GM12892 (cell line): Measurements from ENCODE around the gene COL4A6.

Source experiments
- DNase-seq: peaks from one replicate; pipeline ENCODE4 v3.0.0; 2011; ENCODE audit not compliant: insufficient read length
- FAIRE-seq: peaks from 2 replicates; lab custom pipeline; 2011; peaks lifted over from hg19 to GRCh38; lab: Jason Lieb, UNC
- POLR2A ChIP-seq: IDR thresholded peaks from 2 replicates; pipeline ENCODE4 v1.6.1; 2011; ENCODE audit warnings: low read depth, low read length, control low read depth
- POLR2AphosphoS5 ChIP-seq: IDR thresholded peaks from 2 replicates; pipeline ENCODE4 v1.6.1; 2011; ENCODE audit warnings: low read depth, low read length, control low read depth
- TAF1 ChIP-seq: IDR thresholded peaks from 2 replicates; pipeline ENCODE4 v1.6.1; 2011; ENCODE audit warnings: low read depth, mild to moderate bottlenecking, control low read depth, low read length, borderline replicate concordance

Gene COL4A6

GRCh38 chrX:108159028-108159670, 279.1 kb downstream of the COL4A6 start:
- FAIRE-seq (no peak), DNase-seq (no peak)
- TF ChIP-seq POLR2AphosphoS5: no peak
- TF ChIP-seq POLR2A: no peak
- no peak for TF ChIP-seq TAF1

GRCh38 chrX:108157628-108158027, 280.6 kb downstream of the COL4A6 start:
- FAIRE-seq: no peak
- TF ChIP-seq TAF1 (no peak), POLR2A (no peak), POLR2AphosphoS5 (no peak)

GRCh38 chrX:108156934-108157466, 281.2 kb downstream of the COL4A6 start:
- FAIRE-seq: no peak
- no peak for DNase-seq
- TF ChIP-seq TAF1: no peak
- no peak for TF ChIP-seq POLR2AphosphoS5
- TF ChIP-seq POLR2A: no peak

More at GRCh38 chrX:108157628-108158027, 280.6 kb downstream of the COL4A6 start:
- DNase-seq: no peak

GRCh38 chrX:108156082-108156481, 282.1 kb downstream of the COL4A6 start:
- no peak for TF ChIP-seq POLR2AphosphoS5
- TF ChIP-seq TAF1: no peak
- no peak for TF ChIP-seq POLR2A
- DNase-seq (no peak), FAIRE-seq (no peak)

GRCh38 chrX:108148524-108148923, 289.7 kb downstream of the COL4A6 start:
- FAIRE-seq (no peak), DNase-seq (no peak)
- TF ChIP-seq POLR2A: no peak
- no peak for TF ChIP-seq TAF1
- TF ChIP-seq POLR2AphosphoS5: no peak

GRCh38 chrX:108138814-108139702, 299.2 kb downstream of the COL4A6 start:
- TF ChIP-seq POLR2AphosphoS5 (no peak), POLR2A (no peak)
- no peak for DNase-seq
- no peak for FAIRE-seq

- no peak for DNase-seq
- no peak for FAIRE-seq
- TF ChIP-seq TAF1 (no peak), POLR2AphosphoS5 (no peak), POLR2A (no peak)
These were observed 303.5 kb downstream of the COL4A6 start for GRCh38 chrX:108134724-108135123.

GRCh38 chrX:108132876-108133275, 305.3 kb downstream of the COL4A6 start:
- TF ChIP-seq TAF1 (no peak), POLR2AphosphoS5 (no peak), POLR2A (no peak)
- no peak for FAIRE-seq
- DNase-seq: no peak

- TF ChIP-seq POLR2AphosphoS5: no peak
- no peak for FAIRE-seq
These were observed 306.2 kb downstream of the COL4A6 start for GRCh38 chrX:108132034-108132433.

GRCh38 chrX:108131471-108131870, 306.8 kb downstream of the COL4A6 start:
- TF ChIP-seq TAF1 (no peak), POLR2A (no peak), POLR2AphosphoS5 (no peak)
- FAIRE-seq (no peak), DNase-seq (no peak)

More at GRCh38 chrX:108132034-108132433, 306.2 kb downstream of the COL4A6 start:
- no peak for DNase-seq

GRCh38 chrX:108130889-108131288, 307.3 kb downstream of the COL4A6 start:
- TF ChIP-seq POLR2AphosphoS5 (no peak), TAF1 (no peak), POLR2A (no peak)
- FAIRE-seq (no peak), DNase-seq (no peak)
